Measurements from ENCODE around the gene FGF18.

FGF18 gene

DNA sequence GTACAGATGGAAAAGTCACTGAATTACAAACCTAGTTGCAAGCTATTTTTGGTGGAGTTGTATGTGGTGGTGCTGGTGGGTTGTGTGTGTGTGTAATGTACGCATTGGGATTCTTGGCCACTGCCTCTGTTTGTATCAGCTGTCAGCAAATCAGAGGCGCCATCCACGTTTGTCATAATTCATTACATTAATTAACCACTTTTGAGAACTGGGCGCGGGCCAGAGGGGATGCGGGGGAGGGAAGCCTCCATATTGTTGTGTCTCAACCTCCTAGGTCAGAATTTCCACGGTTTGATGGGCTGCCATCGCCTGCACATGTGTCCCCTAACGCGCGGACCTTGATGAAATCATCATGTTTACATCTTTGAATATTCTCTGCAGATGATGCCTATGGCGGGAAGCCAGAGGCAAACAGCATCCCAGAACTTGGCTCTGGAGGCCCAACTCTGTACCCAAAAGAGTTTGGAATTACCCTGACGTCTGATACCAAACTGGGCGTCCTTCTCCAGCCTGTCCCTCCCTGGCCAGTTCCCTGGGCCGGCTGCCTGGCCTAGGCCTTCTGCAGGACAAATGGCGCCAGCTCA lies 54.9 kb downstream of the FGF18 start:
- no peak for TF ChIP-seq CTCF (IDR thresholded peaks at IDR 0.05; ENCODE audit: low read length, missing control alignments)
- H3K4me3 ChIP-seq (replicated peaks; ENCODE audit: low read depth, low read length), result no peak overlapping the region
- DNase-seq (ENCODE audit: low read depth), result no peak

DNA sequence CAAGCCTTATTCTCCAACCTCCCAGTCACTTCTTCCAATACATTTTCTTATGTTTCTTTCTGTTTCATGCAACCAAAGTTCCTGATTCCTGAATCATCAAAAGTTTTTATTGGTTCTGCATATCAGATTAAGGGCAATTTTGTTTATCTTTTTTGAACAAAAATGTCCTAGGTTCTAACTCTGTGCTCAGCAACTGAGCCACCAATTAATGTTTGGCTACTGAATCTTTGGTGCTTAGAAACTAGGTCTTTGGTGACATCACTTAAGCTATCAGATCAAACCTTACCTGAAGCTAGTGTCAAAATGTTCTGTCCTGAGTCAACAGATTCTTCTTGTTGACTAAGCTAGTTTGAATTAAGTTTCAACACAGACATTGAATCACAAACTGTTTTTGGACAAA lies 56.1 kb downstream of the FGF18 start:
- TF ChIP-seq CTCF (IDR thresholded peaks at IDR 0.05; ENCODE audit: low read length, missing control alignments), result no peak
- no peak for DNase-seq (ENCODE audit: low read depth)

DNA sequence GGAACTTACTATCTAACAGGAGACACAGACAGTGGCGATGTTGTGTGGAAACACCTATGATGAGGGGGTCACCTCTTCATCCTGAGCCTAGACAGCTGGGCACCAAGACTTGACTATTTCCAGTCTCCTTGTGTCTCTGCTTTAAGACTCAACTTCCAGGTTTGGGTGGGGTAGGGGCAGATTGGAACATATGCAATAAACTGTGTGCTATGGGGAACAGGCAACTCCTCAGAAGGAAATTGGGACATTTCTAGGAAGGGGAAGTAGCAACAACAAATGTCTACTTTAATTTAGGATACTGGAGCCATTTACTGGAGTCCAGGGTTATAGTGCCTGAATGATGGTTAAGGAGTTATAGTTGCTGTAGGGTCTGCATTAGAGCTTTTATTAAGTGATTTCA lies 57.3 kb downstream of the FGF18 start:
- TF ChIP-seq CTCF (IDR thresholded peaks at IDR 0.05; ENCODE audit: low read length, missing control alignments), result no peak

More for the DNA sequence above, 56.1 kb downstream of the FGF18 start:
- H3K4me3 ChIP-seq (replicated peaks; ENCODE audit: low read depth, low read length), result no peak overlapping the region

DNA sequence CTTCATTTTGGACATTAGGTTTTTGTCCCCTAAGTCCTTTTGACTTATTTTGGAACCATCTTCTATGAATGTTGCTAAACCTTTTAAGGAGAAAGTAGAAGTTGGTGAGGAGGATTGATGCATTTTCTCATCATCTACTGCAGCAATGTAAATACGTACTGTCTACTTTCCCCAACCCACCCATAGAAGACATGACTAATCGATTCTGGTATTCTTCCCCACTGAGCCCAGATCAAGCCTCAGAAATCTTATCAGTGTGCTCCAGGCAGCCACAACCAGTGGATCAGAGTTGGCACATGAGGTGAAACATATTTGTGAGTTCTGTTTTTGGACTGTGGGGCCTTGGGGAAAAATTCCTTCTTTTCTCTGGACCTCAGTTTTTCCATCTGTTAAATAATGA lies 57.7 kb downstream of the FGF18 start:
- H3K4me3 ChIP-seq (replicated peaks; ENCODE audit: low read depth, low read length), result no peak overlapping the region
- no peak for DNase-seq (ENCODE audit: low read depth)
- no peak for TF ChIP-seq CTCF (IDR thresholded peaks at IDR 0.05; ENCODE audit: low read length, missing control alignments)

More for the DNA sequence above, 57.3 kb downstream of the FGF18 start:
- no peak for DNase-seq (ENCODE audit: low read depth)
- no peak overlapping the region for H3K4me3 ChIP-seq (replicated peaks; ENCODE audit: low read depth, low read length)

- no peak for DNase-seq (ENCODE audit: low read depth)
- TF ChIP-seq CTCF (IDR thresholded peaks at IDR 0.05; ENCODE audit: low read length, missing control alignments), result no peak
- H3K4me3 ChIP-seq (replicated peaks; ENCODE audit: low read depth, low read length), result no peak overlapping the region
Observed at GRCh38 chr5:171477666-171478065, 58.2 kb downstream of the FGF18 start.

DNA sequence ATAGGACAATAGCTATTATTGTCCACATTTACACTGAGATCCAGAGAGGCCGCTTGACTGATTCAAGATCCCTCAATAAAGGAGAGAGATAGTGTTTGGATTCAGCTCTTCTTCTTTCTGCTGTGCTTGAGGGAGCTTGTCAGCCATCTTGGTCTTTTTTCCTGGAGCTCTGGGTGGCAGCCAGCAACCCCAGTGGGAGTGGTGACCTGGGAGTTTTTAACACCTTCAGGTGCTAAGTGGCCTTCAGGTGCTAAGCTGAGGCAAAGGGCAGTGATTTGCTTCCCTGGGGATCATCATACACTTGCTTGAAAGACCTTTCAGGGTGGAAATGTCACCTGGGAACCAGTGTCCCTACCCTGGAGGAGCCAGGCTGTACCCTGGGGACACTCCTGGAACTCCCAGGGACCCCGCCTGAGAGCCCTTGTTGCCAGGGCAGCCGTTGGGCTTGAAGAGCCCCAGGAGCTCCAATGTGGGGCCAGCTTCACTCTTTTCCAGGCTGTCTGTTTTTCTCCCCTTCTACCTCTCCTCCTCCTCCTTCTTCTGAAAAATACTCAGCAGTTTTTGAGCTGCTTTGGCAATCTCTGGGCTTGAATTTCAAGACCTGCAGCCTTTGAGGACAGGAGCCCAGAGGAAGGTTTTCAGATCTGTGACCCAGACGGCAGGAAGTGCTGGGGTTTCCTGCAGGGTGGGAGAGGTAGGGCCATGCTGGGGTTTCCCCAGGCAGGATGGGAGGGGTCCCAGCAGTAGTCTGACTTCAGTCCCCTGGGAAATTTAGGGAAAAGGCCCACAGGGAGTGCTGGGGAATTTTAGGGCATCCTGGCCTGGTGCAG lies 59.7 kb downstream of the FGF18 start:
- DNase-seq (ENCODE audit: low read depth), result no peak
- TF ChIP-seq CTCF (IDR thresholded peaks at IDR 0.05; ENCODE audit: low read length, missing control alignments), result no peak
- no peak overlapping the region for H3K4me3 ChIP-seq (replicated peaks; ENCODE audit: low read depth, low read length)

- no peak for DNase-seq (ENCODE audit: low read depth)
- no peak for TF ChIP-seq CTCF (IDR thresholded peaks at IDR 0.05; ENCODE audit: low read length, missing control alignments)
- H3K4me3 ChIP-seq (replicated peaks; ENCODE audit: low read depth, low read length), result no peak overlapping the region
Observed at GRCh38 chr5:171479776-171480125, 60.3 kb downstream of the FGF18 start.
